ENCODE results near the gene ZNF780A.

- no peak for TF ChIP-seq ZFP3 (CRISPR knock-in tag; IDR thresholded peaks at IDR 0.05)
- TF ChIP-seq TSHZ2 (CRISPR knock-in tag; IDR thresholded peaks at IDR 0.05): no peak
- no peak for TF ChIP-seq TOX (CRISPR knock-in tag; IDR thresholded peaks at IDR 0.05; ENCODE audit: borderline replicate concordance)
Measured at GRCh38 chr19:40055049-40055448, 35.7 kb downstream of the ZNF780A start.

All from SK-N-SH treated with all-trans-retinoic acid at 6 μM for 48 hours (cell line).